HG03457 (cell line): ENCODE data around the gene CYFIP1.

Experiments used
- ATAC-seq: cut with Tn5 transposase; IDR thresholded peaks from one replicate; pipeline ENCODE4 v1.9.1; 2021; ENCODE audit warnings: moderate number of reproducible peaks; ENCODE audit not compliant: unreplicated experiment

CYFIP1 gene

DNA sequence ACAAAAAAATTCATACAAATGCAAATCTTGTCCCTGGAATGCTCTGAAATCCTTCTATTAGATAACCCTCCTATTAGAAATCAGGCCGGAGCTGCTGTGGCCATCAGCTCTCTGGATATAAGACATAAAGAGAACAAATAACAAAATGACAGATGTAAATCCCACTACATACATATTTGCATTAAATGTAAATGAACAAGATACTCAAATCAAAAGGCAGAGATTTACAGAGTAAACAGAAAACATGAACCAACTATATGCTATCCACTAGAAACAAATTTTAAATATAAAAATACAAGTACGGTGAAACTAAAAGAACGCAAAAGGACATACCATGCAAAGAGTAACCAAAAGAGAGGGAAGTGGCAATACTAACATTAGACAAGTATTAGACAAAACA, 10.7 kb downstream of the CYFIP1 start:
- ATAC-seq = no peak

GRCh38 chr15:22968366-22968765, 11.8 kb downstream of the CYFIP1 start:
- no peak for ATAC-seq

DNA sequence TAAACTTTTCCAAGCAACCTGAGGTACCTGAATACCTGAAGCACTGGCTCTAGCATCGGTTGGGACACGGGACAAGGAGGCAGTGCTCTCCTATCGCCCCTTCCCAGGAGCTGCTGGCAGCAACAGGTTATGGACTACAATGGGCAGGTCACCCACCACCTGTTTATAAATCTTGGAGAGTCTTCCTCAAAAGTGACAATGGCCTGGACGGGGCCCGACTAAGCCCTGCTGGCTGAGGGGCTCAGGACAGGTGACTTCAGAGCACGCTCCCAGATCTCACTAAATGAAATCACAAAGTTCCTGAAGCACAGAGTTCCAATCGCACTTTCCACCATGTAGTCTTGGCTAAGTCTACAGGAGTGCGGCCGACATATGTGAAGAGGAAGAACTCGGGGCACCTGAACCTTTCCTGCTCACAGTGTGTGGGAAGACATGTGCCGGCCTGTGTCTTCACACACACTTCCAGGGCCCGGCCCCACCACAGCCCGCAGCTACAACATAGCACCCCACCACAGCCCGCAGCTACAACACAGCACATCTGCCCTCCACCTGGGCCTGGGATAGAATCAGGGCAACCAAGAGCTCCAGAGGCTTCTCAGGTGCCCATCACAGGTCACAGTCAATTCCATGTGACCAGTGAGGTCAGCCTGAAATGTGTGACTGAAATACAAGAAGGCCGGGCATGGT, 12.9 kb downstream of the CYFIP1 start:
- ATAC-seq = no peak

GRCh38 chr15:22966321-22967083, 13.7 kb downstream of the CYFIP1 start:
- ATAC-seq = no peak

DNA sequence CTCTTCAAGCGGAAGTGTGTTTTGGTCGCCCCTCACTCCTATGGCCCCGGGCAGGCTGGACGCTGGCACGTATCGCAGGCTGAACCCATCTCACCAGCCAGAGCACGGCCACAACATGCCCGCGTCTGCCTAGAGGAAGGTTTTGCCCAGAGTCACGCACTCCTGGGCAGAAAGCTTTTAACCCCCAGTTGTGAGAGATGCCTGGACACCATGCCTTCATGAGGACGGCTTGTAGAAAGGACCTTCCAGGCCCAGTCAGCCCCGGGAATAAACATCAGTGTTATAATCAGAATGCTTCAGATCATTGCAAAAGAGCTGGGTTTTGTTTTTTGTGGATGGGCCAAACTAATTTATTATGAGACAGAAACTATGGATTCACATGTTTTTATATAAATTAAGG, 16.5 kb downstream of the CYFIP1 start:
- ATAC-seq = no peak

DNA sequence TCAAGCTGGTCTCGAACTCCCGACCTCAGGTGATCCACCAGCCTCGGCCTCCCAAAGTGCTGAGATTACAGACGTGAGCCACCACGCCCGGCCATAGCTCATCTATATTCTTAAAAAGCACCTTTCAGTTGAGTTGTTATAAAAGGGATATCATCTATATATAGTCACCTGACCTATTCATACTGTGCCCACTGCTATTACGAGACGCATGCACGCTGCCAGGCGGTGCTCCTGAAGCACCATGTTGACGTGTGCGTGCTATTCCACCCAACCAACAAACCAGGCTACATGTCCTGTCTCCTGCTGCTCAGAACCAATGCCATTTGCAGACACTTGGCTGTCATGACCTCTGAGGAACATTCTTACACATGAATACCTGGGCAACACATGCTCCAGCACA, 17.6 kb downstream of the CYFIP1 start:
- no peak for ATAC-seq

GRCh38 chr15:22961762-22962161, 18.4 kb downstream of the CYFIP1 start:
- no peak for ATAC-seq

GRCh38 chr15:22960556-22960955, 19.6 kb downstream of the CYFIP1 start:
- no peak for ATAC-seq

GRCh38 chr15:22960126-22960525, 20.0 kb downstream of the CYFIP1 start:
- ATAC-seq = no peak

DNA sequence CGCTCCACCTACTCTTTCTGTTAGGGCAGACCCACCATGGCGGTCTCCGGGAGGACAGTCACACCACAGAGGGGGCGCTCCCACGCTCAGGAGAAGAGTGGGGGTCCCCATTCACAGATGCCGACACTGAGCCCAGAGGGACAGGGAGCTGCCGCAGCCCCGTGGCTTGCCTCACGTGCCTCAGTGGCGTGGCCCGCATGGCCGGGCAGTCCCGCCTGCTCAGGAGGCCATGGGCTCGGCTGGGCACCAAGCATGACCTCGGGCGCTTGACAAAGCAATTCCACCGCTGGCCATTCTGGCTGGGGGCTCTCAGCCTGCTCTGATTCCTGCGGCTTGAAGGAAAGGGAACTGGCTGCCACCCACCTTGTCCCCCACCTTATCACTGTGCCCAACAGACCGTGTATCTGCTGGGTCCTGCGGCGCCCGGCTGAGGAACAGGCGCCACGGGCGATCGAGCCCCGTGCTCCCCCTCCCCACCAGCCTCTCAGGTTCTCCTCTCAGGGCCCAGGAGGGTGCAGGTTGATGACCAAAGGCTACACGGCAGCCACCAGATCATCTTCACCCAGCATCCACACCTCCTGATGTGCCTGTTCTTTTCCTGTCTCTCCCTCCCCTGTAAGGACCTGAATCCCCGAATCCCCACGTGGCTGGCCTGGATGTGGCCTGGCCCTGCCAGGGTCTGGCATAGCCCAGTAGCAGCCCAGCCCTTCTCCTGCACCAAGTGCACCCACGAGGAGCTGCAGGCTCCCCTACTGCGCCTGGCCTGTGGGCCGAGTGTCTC, 20.7 kb downstream of the CYFIP1 start:
- ATAC-seq = no peak

- no peak for ATAC-seq
Observed at GRCh38 chr15:22958487-22959280, 21.5 kb downstream of the CYFIP1 start.

DNA sequence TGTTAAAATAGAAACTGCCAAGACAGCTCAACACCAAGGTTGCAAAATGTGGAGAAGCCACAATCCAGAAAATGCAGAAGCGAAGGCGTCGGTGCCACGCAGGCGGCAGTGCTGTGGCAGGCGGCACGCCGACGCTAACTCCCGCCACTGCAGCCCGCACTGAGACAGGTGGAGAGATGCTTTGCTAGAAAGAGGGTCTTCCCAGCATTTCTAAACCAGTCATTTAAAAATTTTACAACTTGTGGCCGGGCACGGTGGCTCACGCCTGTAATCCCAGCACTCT, 23.2 kb downstream of the CYFIP1 start:
- ATAC-seq = no peak

DNA sequence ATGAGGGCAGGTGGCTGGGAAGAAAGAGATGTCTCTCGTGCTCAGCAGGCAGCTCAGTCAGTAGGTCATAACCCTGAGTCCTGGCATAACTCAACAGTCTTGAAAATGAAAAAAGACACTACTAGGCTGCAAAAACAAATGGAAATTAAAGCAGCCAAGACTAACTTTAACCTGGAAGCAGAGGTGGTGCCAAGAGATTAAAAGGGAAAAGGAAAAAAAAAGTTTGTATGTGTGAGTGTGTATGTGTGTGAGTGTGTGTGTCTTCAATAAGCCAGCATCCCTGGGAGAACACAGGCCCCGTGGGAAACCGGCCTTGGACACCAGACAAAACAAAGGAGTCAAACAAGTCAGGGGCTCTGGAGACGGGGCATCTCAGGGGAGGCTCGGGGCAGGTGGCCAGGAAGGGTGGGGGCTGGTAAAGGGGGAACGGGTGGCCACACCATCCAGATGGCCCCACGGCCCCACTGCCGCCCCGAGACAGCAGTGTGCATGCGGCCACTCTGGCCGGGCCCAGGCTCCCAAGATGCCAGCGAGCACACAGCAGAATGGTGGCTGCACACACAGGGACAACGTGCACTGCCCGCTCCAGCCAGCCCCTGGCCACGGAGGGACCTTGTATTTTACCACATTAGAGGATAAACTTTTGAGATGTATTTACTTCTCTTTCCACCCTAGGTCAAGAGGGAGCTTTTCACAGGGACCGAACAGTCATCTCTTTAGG, 23.8 kb downstream of the CYFIP1 start:
- no peak for ATAC-seq

DNA sequence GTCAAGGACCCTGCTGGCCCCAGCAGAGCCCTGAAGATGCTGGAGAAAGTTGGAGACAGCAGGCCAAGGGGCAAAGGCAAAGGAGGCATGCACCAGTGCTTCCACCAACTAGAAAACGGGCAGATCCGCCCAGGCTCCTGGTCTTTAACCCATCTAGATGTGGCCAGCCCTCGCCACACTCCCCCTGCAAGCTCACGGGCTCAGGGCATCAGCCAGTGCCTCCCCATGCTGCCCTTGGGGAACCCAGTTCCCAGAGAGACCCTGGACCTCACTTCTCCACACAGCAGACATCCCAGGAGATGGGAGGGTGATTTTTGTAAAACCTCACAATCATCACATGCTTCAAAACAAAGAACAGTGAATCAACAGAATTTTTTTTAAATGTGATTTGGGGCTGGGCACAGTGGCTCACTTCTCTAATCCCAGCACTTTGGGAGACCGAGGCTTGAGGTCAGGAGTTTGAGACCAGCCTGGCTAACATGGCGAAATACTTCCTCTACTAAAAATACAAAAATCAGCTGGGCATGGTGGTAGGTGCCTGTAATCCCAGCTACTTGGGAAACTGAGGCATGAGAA, 24.5 kb downstream of the CYFIP1 start:
- ATAC-seq = no peak

DNA sequence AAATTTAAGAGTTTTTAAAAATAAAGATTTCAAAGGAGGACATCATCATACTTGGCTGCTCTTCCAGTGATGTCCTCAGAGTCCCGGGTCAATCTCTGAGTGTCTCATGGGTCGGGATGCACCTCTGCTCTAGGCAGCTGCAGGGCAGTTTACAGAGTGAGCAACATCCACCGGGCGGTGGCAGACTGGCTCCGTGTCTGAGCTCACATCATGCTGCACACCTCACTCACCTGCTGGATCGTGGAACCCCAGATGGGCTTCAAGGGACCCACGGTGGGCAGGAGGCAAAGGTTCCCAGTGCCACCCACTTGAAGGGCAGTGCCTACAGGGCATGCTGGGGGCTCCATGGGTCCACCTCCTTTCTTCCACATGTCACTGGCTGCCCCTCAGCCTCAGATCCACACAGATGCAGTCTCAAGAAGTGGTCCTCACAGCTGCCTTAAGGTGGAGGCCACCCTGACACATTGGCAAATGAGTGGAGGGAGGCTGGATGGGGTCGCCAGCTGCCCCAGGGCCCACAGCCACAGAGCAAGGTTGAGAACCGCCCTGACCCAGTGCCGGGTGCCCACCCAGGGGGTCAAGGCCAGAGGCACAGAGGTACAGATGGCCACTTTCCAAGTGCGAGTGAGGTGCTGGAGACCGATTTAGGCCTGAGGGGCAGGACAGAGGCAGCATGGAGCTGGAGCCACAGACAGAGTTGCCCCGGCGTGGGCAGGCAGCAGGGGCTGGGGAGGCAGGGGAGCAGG, 25.2 kb downstream of the CYFIP1 start:
- no peak for ATAC-seq

DNA sequence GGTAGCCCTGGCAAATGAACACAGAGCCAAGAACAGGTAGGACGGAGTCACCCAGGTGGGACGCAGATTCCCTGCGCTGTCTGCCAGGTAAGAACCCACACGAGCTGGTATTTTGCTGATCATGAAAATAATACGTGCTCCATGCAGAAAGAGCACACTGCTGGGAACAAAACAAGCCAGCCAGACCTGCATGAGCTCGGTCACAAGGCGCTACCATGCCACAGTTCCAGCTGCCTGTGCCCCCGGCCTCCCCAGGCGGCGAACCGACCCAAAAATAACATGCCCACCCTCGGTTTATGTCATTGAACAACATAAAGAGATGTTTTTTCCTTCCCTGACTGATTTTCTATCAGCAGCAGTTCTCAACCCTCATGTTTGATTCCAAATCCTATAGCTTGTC, 25.8 kb downstream of the CYFIP1 start:
- ATAC-seq = no peak

DNA sequence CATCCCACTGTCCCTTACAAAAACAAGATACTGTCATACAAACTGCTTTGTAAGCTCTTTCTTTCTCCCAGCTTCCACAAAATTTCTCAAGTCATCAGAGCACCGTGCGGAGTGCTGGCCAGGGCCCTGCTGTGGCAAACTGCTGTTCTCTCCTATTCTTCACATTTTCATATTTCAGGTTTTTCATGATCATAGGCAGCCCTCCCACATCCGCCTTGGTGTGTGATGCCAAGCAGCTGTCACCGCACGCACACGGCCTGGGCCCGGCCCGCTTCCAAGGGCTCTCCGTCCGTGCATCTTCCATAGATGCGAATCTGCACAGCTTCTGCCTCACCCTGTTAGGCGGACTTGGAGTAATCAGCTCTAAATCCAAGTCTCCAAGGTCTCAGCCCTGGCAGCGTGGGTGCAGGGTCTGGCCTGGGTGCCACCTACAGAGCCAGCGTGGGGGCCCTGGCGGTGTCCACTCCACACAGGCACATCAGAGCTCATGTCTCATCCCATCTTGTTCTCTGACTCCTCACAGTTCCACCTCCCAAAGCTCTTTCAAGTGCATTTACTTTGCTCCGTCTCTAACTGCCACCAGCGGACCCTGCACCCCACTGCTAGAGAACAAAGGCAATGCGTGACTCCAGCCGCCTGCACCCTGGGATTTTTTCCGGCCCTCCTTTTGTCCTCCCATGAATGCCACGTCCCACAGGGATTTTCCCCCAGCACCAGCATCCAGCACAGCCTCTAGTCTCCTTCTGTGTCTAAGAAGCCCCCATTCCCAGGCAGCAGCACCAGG, 27.2 kb downstream of the CYFIP1 start:
- no peak for ATAC-seq

DNA sequence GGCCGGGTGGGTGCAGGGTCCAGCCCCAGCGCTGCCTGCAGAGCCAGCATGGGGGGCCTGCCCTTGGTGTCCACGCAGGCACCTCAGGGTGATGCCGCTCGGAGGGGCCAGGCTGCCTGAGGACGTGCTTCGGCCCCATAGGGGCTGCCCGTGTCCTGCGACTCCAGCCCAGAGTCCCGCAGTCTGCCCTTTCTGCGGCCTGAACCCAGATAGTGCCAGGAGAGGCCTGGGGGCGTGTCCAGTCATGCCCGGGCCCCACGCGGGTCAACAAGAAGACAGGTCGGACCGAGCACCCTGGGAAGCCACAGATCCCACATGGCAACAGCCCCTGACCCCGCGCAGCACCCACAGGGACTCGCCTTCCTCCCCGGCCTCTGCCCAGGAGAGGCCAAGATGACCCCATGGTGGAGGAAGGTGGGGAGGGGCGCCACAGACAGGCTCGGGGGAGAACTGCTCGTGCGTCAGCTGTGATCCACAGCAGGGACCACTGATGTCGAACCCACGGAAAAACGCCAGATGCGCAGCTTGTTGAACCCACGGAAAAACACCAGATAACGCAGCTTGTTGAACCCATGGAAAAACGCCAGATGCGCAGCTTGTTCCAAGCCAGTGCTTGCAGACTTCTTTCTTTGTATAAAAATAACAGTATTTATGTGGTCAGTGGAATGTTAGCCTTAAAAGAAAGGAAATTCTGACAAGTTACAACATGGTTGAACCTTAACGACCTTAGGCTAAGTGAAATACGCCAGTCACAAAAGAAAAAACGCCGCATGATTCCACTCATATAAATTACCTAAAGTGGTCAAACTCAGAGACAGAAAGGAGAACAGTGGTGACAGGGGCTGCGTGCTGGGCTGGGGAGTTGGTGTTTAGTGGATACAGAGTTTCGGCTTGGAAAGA, 28.5 kb downstream of the CYFIP1 start:
- ATAC-seq = no peak
